RCC 7860 (cell line): ENCODE data around the gene RHBDD1.
"Not testable (repeated sequence)": the region's sequence is repeated elsewhere in the genome, so short reads cannot be mapped to it uniquely, and the experiment has no call there.

Experiments used
- DNase-seq: peaks from one replicate; pipeline ENCODE4 v3.0.0-alpha.2; 2015; ENCODE audit warnings: low spot score
- FAIRE-seq: peaks from 2 replicates; lab custom pipeline; 2012; peaks lifted over from hg19 to GRCh38; lab: Jason Lieb, UNC

Gene RHBDD1

GRCh38 chr2:226799211-226799975, 36.5 kb upstream of the RHBDD1 start, which contains the start of gene IRS1:
Gene IRS1 (minus strand): TSS chr2:226799820. CDS start chr2:226798738, 1,082 bp downstream.
- no peak for FAIRE-seq

GRCh38 chr2:226799976-226800940, 35.6 kb upstream of the RHBDD1 start:
- DNase-seq: no peak

More at GRCh38 chr2:226799211-226799975, 36.5 kb upstream of the RHBDD1 start, which contains the start of gene IRS1:
- peak; percentile 62 for DNase-seq

GRCh38 chr2:226800941-226801784, 34.7 kb upstream of the RHBDD1 start:
- peak; percentile 68 for DNase-seq
- peak; percentile 61 for FAIRE-seq

More at GRCh38 chr2:226799976-226800940, 35.6 kb upstream of the RHBDD1 start:
- FAIRE-seq: no peak

GRCh38 chr2:226802573-226802972, 33.3 kb upstream of the RHBDD1 start:
- DNase-seq (peak; percentile 59), FAIRE-seq (peak; percentile 85)

GRCh38 chr2:226803410-226803809, 32.4 kb upstream of the RHBDD1 start:
- DNase-seq: no peak
- FAIRE-seq: no peak

GRCh38 chr2:226813148-226813701, 22.6 kb upstream of the RHBDD1 start:
- FAIRE-seq: no peak
- DNase-seq: no peak

- FAIRE-seq: no peak
- no peak for DNase-seq
Measured at GRCh38 chr2:226818930-226819329, 16.9 kb upstream of the RHBDD1 start.

- DNase-seq (no peak), FAIRE-seq (no peak)
Measured at GRCh38 chr2:226825056-226825455, 10.8 kb upstream of the RHBDD1 start.

- FAIRE-seq: no peak
Measured at GRCh38 chr2:226828191-226828590, 7.7 kb upstream of the RHBDD1 start.

GRCh38 chr2:226829721-226830631, 5.9 kb upstream of the RHBDD1 start:
- DNase-seq (no peak), FAIRE-seq (no peak)

More at GRCh38 chr2:226828191-226828590, 7.7 kb upstream of the RHBDD1 start:
- DNase-seq: no peak

GRCh38 chr2:226831266-226831665, 4.6 kb upstream of the RHBDD1 start:
- FAIRE-seq (no peak), DNase-seq (no peak)

- DNase-seq (no peak), FAIRE-seq (no peak)
Measured at GRCh38 chr2:226832061-226832460, 3.8 kb upstream of the RHBDD1 start.

- not testable (repeated sequence) for DNase-seq, FAIRE-seq
Measured at GRCh38 chr2:226834880-226835279, 974 bp upstream of the RHBDD1 start.

- no peak for DNase-seq
Measured at GRCh38 chr2:226835420-226835795, 446 bp upstream of the RHBDD1 start.

GRCh38 chr2:226836548-226836885, 663 bp downstream of the RHBDD1 start:
- FAIRE-seq (no peak), DNase-seq (no peak)

More at GRCh38 chr2:226835420-226835795, 446 bp upstream of the RHBDD1 start:
- no peak for FAIRE-seq

- DNase-seq: no peak
- no peak for FAIRE-seq
Measured at GRCh38 chr2:226837334-226837733, 1.5 kb downstream of the RHBDD1 start.

GRCh38 chr2:226837787-226838603, 2.1 kb downstream of the RHBDD1 start:
- FAIRE-seq: no peak
- DNase-seq: no peak

GRCh38 chr2:226838722-226839121, 2.9 kb downstream of the RHBDD1 start:
- no peak for DNase-seq
- no peak for FAIRE-seq
